CMK (cell line): Measurements from ENCODE around the gene CENPV.
"Not testable (repeated sequence)": the region's sequence is repeated elsewhere in the genome, so short reads cannot be mapped to it uniquely, and the experiment has no call there.

Source experiments
- DNase-seq: peaks from one replicate; pipeline ENCODE4 v3.0.0-alpha.2; 2010; ENCODE audit warnings: low read depth

Gene CENPV

GRCh38 chr17:16353317-16354174, at the start of gene CENPV:
Gene CENPV, minus strand, starts transcription at chr17:16353469. Its CDS starts 33 bp downstream, at chr17:16353436.
- peak; percentile 27 for DNase-seq

- no peak for DNase-seq
These were observed 45.3 kb upstream of the CENPV start for GRCh38 chr17:16398270-16399267.

- not testable (repeated sequence) for DNase-seq
These were observed 43.4 kb upstream of the CENPV start for GRCh38 chr17:16396693-16397092.

- not testable (repeated sequence) for DNase-seq
These were observed 42.6 kb upstream of the CENPV start for GRCh38 chr17:16395887-16396286.

GRCh38 chr17:16392491-16392890, 39.2 kb upstream of the CENPV start:
- DNase-seq: not testable (repeated sequence)

- no peak for DNase-seq
These were observed 38.2 kb upstream of the CENPV start for GRCh38 chr17:16391451-16391850.

- not testable (repeated sequence) for DNase-seq
These were observed 32.8 kb upstream of the CENPV start for GRCh38 chr17:16386126-16386507.

GRCh38 chr17:16384557-16384956, 31.3 kb upstream of the CENPV start:
- DNase-seq: no peak

- no peak for DNase-seq
These were observed 30.6 kb upstream of the CENPV start for GRCh38 chr17:16383772-16384287.

- no peak for DNase-seq
These were observed 29.9 kb upstream of the CENPV start for GRCh38 chr17:16383216-16383615.

GRCh38 chr17:16381496-16381820, 28.2 kb upstream of the CENPV start:
- no peak for DNase-seq

- DNase-seq: peak; percentile 98
These were observed 27.6 kb upstream of the CENPV start, which contains the start of gene UBB for GRCh38 chr17:16380640-16381495. Gene UBB, plus strand, starts transcription at chr17:16381091. Its CDS starts 817 bp downstream, at chr17:16381908.

- no peak for DNase-seq
These were observed 26.4 kb upstream of the CENPV start for GRCh38 chr17:16379654-16380053.

- no peak for DNase-seq
These were observed 25.5 kb upstream of the CENPV start for GRCh38 chr17:16378636-16379282.

GRCh38 chr17:16377941-16378341, 24.7 kb upstream of the CENPV start:
- no peak for DNase-seq

GRCh38 chr17:16374146-16374938, 21.1 kb upstream of the CENPV start:
- DNase-seq: no peak

GRCh38 chr17:16371742-16372141, 18.5 kb upstream of the CENPV start:
- DNase-seq: no peak

- no peak for DNase-seq
These were observed 11.4 kb upstream of the CENPV start for GRCh38 chr17:16364625-16365024.

- DNase-seq: no peak
These were observed 10.7 kb upstream of the CENPV start for GRCh38 chr17:16363749-16364536.
